SK-N-SH (cell line): ENCODE results near the gene WDR88. TPM values are rescaled to one million over a fixed set of nuclear protein-coding genes. Genes with fewer than 3 reads are reported as not detected.

Source experiments
- CTCF ChIA-PET: fragments of 300-600, 350-600 bp; formaldehyde crosslinking; extraction: SDS; loops from one replicate; lab custom pipeline; 2021; lab: Yijun Ruan, JAX
- POLR2A ChIA-PET: fragments of 350-600 bp; sonication (Branson Sonifier 250); formaldehyde crosslinking; extraction: SDS; loops from one replicate; lab custom pipeline; 2020; ENCODE audit warnings: antibody characterized with exemption, inconsistent platforms; lab: Yijun Ruan, JAX
- DNase-seq: peaks from one replicate; pipeline ENCODE4 v3.0.0; 2012
- H2AFZ ChIP-seq: fragments of 200-600 bp; sonication (generic); 2 replicates; pipeline ENCODE4 v1.8.1; 2016; ENCODE audit warnings: antibody characterized with exemption, mild to moderate bottlenecking, low read depth
- H3F3A ChIP-seq: fragments of 200-600 bp; sonication (generic); replicated peaks from 2 replicates; pipeline ENCODE3; 2016; ENCODE audit warnings: antibody characterized with exemption, mild to moderate bottlenecking; ENCODE audit not compliant: insufficient read depth
- H3K27ac ChIP-seq, 2 experiments: fragments of 200-500 bp in 1 of 2; fragments of 200-600 bp in 1 of 2; sonication (Bioruptor generic) in 1 of 2; sonication (generic), shearing (Covaris generic) in 1 of 2; 2 replicates each; pipeline versions ENCODE4 v1.5.1 to v1.6.1; 2014 to 2016; ENCODE audit warnings: low read depth in 2 of 2, inconsistent platforms in 1 of 2, low read length in 1 of 2, mild to moderate bottlenecking in 1 of 2, mixed read lengths in 1 of 2
- H3K27me3 ChIP-seq: fragments of 200-600 bp; sonication (generic), shearing (Covaris generic); 2 replicates; pipeline ENCODE4 v1.6.1; 2016; ENCODE audit warnings: mixed run types; ENCODE audit not compliant: insufficient read depth
- H3K36me3 ChIP-seq, 2 experiments: fragments of 200-500 bp in 1 of 2; fragments of 200-600 bp in 1 of 2; sonication (Bioruptor generic) in 1 of 2; sonication (generic) in 1 of 2; replicated peaks in 1 of 2; 2 replicates each; pipeline versions ENCODE3 to v1.5.1; 2014 to 2016; ENCODE audit warnings: low read length in 1 of 2, mild to moderate bottlenecking in 1 of 2; ENCODE audit not compliant: insufficient read depth in 2 of 2, control insufficient read depth in 1 of 2
- H3K4me1 ChIP-seq, 2 experiments: fragments of 200-500 bp in 1 of 2; fragments of 200-600 bp in 1 of 2; sonication (Bioruptor generic) in 1 of 2; sonication (generic), shearing (Covaris generic) in 1 of 2; 2 replicates each; pipeline versions ENCODE4 v1.5.1 to v1.6.1; 2014 to 2016; ENCODE audit warnings: low read depth in 1 of 2, low read length in 1 of 2, mixed run types in 1 of 2; ENCODE audit not compliant: insufficient read depth in 2 of 2, control insufficient read depth in 1 of 2
- H3K4me2 ChIP-seq: fragments of 200-600 bp; sonication (generic), shearing (Covaris generic); 2 replicates; pipeline ENCODE4 v1.6.1; 2017; ENCODE audit warnings: mixed run types
- H3K4me3 ChIP-seq, 2 experiments: fragments of 200-500 bp in 1 of 2; fragments of 200-600 bp in 1 of 2; sonication (Bioruptor generic) in 1 of 2; sonication (generic), shearing (Covaris generic) in 1 of 2; 2 replicates each; pipeline versions ENCODE4 v1.5.1 to v1.8.1; 2014 to 2016; ENCODE audit warnings: low read depth in 2 of 2, inconsistent platforms in 1 of 2, low read length in 1 of 2, mild to moderate bottlenecking in 1 of 2, mixed read lengths in 1 of 2, moderate library complexity in 1 of 2
- H3K79me2 ChIP-seq: fragments of 200-600 bp; sonication (generic); 2 replicates; pipeline ENCODE4 v1.8.1; 2017; ENCODE audit warnings: mild to moderate bottlenecking; ENCODE audit not compliant: insufficient read depth
- H3K9ac ChIP-seq: fragments of 200-600 bp; sonication (generic); 2 replicates; pipeline ENCODE4 v1.6.1; 2017; ENCODE audit warnings: mixed run types
- H3K9me2 ChIP-seq: fragments of 200-600 bp; sonication (generic); 2 replicates; pipeline ENCODE4 v1.6.1; 2017; ENCODE audit warnings: mixed run types
- H3K9me3 ChIP-seq: fragments of 200-600 bp; sonication (generic); 2 replicates; pipeline ENCODE4 v1.6.1; 2017; ENCODE audit warnings: mixed run types, mild to moderate bottlenecking, moderate library complexity
- H4K20me1 ChIP-seq: fragments of 200-600 bp; sonication (generic); 2 replicates; pipeline ENCODE4 v1.6.1; 2017; ENCODE audit warnings: mild to moderate bottlenecking, mixed run types; ENCODE audit not compliant: insufficient read depth
- CHD2 ChIP-seq: fragments of 150-350 bp; IDR thresholded peaks from 2 replicates; pipeline ENCODE4 v1.6.1; 2018; ENCODE audit warnings: low read length; ENCODE audit not compliant: partially characterized antibody
- CTCF ChIP-seq: fragments of 200-600 bp; sonication (generic); IDR thresholded peaks from 2 replicates; pipeline ENCODE4 v1.6.1; 2017; ENCODE audit warnings: antibody characterized with exemption, mild to moderate bottlenecking, moderate library complexity
- ELF1 ChIP-seq: IDR thresholded peaks from 2 replicates; pipeline ENCODE4 v1.4.0; 2012
- EP300 ChIP-seq, 2 experiments: IDR thresholded peaks; 2 replicates each; pipeline versions ENCODE4 v1.4.0 to v1.6.1; 2012; ENCODE audit warnings: borderline replicate concordance in 1 of 2, low read depth in 1 of 2, low read length in 1 of 2
- EZH2phosphoT487 ChIP-seq: fragments of 200-600 bp; sonication (generic); IDR thresholded peaks from 2 replicates; pipeline ENCODE4 v1.6.1; 2017; ENCODE audit warnings: low read depth, mixed run types, mild to moderate bottlenecking, antibody characterized with exemption, moderate library complexity, borderline replicate concordance
- FOSL2 ChIP-seq: IDR thresholded peaks from 2 replicates; pipeline ENCODE4 v1.4.0; 2012; ENCODE audit warnings: low read depth, mild to moderate bottlenecking, moderate library complexity, borderline replicate concordance
- FOXJ3 ChIP-seq: sonication (generic); formaldehyde crosslinking; IDR thresholded peaks from 2 replicates; pipeline ENCODE4 v1.5.1; 2020; ENCODE audit warnings: mild to moderate bottlenecking, missing genetic modification reagents
- GABPA ChIP-seq: IDR thresholded peaks from 2 replicates; pipeline ENCODE4 v1.4.0; 2012; ENCODE audit warnings: low read depth, mild to moderate bottlenecking
- IRF3 ChIP-seq: fragments of 150-350 bp; IDR thresholded peaks from 2 replicates; pipeline ENCODE4 v1.6.1; 2016; ENCODE audit warnings: mild to moderate bottlenecking, low read depth, low read length
- JUND ChIP-seq: IDR thresholded peaks from 2 replicates; pipeline ENCODE4 v1.4.0; 2012
- MXI1 ChIP-seq: IDR thresholded peaks from 2 replicates; pipeline ENCODE4 v1.6.1; 2012; ENCODE audit warnings: mild to moderate bottlenecking, low read depth, low read length, improper control_type of control experiment
- NFIC ChIP-seq: IDR thresholded peaks from 2 replicates; pipeline ENCODE4 v1.4.0; 2012; ENCODE audit warnings: borderline replicate concordance
- RAD21 ChIP-seq: IDR thresholded peaks from 2 replicates; pipeline ENCODE4 v1.6.1; 2012; ENCODE audit warnings: mild to moderate bottlenecking, low read length
- RCOR1 ChIP-seq: fragments of 150-350 bp; IDR thresholded peaks from 2 replicates; pipeline ENCODE4 v1.6.1; 2017; ENCODE audit warnings: antibody characterized with exemption, low read length
- REST ChIP-seq: IDR thresholded peaks from 2 replicates; pipeline ENCODE4 v1.6.1; 2012; ENCODE audit warnings: mild to moderate bottlenecking, low read depth, low read length, moderate library complexity
- RFX5 ChIP-seq: IDR thresholded peaks from 2 replicates; pipeline ENCODE4 v1.6.1; 2012; ENCODE audit warnings: mild to moderate bottlenecking, improper control_type of control experiment, low read length
- SIN3A ChIP-seq: IDR thresholded peaks from 2 replicates; pipeline ENCODE4 v1.6.1; 2012; ENCODE audit warnings: low read depth, mild to moderate bottlenecking, low read length, moderate library complexity, borderline replicate concordance
- TAF1 ChIP-seq: IDR thresholded peaks from 2 replicates; pipeline ENCODE4 v1.6.1; 2012; ENCODE audit warnings: low read depth, mild to moderate bottlenecking, low read length, moderate library complexity, borderline replicate concordance
- TCF12 ChIP-seq: IDR thresholded peaks from 2 replicates; pipeline ENCODE4 v1.4.0; 2012
- TEAD4 ChIP-seq: IDR thresholded peaks from 2 replicates; pipeline ENCODE4 v1.4.0; 2012; ENCODE audit warnings: mild to moderate bottlenecking, borderline replicate concordance; ENCODE audit not compliant: insufficient read depth
- USF1 ChIP-seq: IDR thresholded peaks from 2 replicates; pipeline ENCODE4 v1.4.0; 2012; ENCODE audit warnings: low read depth, borderline replicate concordance
- YY1 ChIP-seq: IDR thresholded peaks from 2 replicates; pipeline ENCODE4 v1.4.0; 2012; ENCODE audit warnings: low read depth, mild to moderate bottlenecking
- ZBTB33 ChIP-seq: IDR thresholded peaks from 2 replicates; pipeline ENCODE4 v1.4.0; 2012; ENCODE audit warnings: low read depth, borderline replicate concordance
- WGBS: methylation state at CpG from one replicate; pipeline ENCODE4 v1.1.6; 2017; ENCODE audit warnings: low lambda C conversion rate; 5-methylcytosine and 5-hydroxymethylcytosine counted together
- polyA plus RNA-seq, 3 experiments: library from polyadenylated mRNA; depleted of rRNA; stranded (reverse); fragments of >200 nt; gene quantifications; 2 replicates each; pipeline ENCODE4 v1.2.3, GENCODE V29; 2012
- TF ChIP-seq, protein P1 (sequence below): IDR thresholded peaks from 2 replicates; pipeline ENCODE4 v1.4.0; 2012; ENCODE audit warnings: low read depth

Gene WDR88
- polyA plus RNA-seq, 1 of the 3 experiments (the other 2 are of a cell fraction) = not detected

DNA sequence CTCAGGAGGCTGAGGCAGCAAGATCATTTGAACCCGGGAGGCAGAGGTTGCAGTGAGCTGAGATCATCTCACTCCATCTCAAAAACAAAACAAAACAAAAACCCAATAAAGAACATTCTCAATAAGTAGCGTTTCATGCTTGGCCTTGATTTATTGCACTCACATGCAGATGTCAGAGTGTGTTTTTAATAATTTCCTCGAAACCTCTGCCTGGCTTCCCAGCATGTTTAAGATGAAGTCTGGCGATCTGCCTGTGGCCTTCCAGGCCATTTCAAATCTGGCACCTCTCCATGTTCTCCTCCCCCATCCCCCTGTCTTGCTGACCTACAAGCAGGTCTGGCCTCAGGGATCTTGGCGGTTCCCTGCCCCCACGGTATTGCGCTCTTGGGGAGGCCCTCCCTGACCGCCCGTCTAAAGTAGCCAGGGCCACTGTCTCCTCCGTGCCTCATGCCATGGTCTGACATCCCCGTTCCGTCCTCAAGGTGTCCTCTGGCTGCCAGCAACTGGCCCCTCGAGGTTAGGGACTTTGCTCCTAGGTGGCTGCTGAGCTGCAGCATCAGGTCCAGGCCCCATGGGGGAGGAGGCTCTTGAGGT lies 1.6 kb downstream of the WDR88 start:
- peak; percentile 91 for DNase-seq
- H3K9ac ChIP-seq = no peak overlapping the region
- CTCF ChIA-PET = interaction anchor here (0.6 to 5.0 kb wide), 8 partner anchors 8 to 274 kb away, joined by 3 to 23 read pairs (median 4); no protein-coding TSS in a partner anchor
- H3K27me3 ChIP-seq = no peaks in the 10 kb centered on the region
- H3K79me2 ChIP-seq = no peaks in the 10 kb centered on the region
- peaks cover 0 to 4% of the 10 kb centered on the region in 2 experiments for H3K36me3 ChIP-seq
- H2AFZ ChIP-seq = no peak overlapping the region
- no peak overlapping the region for H3K4me2 ChIP-seq
- H3K4me3 ChIP-seq = no peak overlapping the region
- no peaks in the 10 kb centered on the region for H3F3A ChIP-seq
- POLR2A ChIA-PET = interaction anchor here (0.7 to 1.1 kb wide), 2 partner anchors 43 to 45 kb away, joined by 3 read pairs; no protein-coding TSS in a partner anchor
- 45% methylated on average over 12 of the region's 13 CpGs for WGBS
- no peaks in the 10 kb centered on the region for H3K9me3 ChIP-seq
- H3K9me2 ChIP-seq = no peaks in the 10 kb centered on the region
- peaks cover 0 to 10% of the 10 kb centered on the region in 2 experiments; a peak in 1 of 4 replicates for H3K4me1 ChIP-seq
- H4K20me1 ChIP-seq = no peaks in the 10 kb centered on the region
- peak overlapping the region in 1 of 2 experiments; percentile 79; a peak in 2 of 4 replicates for H3K27ac ChIP-seq
- TF ChIP-seq ZBTB33 = no peak
- TF ChIP-seq TCF12 = no peak
- TF ChIP-seq GABPA = no peak
- no peak for TF ChIP-seq IRF3
- TF ChIP-seq FOXJ3 (CRISPR knock-in tag) = peak; percentile 39; the same call in 1 of the 2 replicates
- peak; percentile 37 for TF ChIP-seq RAD21
- no peak; the same call in 1 of the 2 replicates for TF ChIP-seq NFIC
- TF ChIP-seq USF1 = no peak
- TF ChIP-seq, protein P1, sequence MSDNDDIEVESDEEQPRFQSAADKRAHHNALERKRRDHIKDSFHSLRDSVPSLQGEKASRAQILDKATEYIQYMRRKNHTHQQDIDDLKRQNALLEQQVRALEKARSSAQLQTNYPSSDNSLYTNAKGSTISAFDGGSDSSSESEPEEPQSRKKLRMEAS = no peak
- peak in 1 of 2 experiments; percentile 82; a peak in 2 of 4 replicates for TF ChIP-seq EP300 (IDR thresholded peaks at IDR 0.05; ENCODE audit: borderline replicate concordance in 1 of 2, low read depth in 1 of 2, low read length in 1 of 2)
- TF ChIP-seq REST = no peak
- TF ChIP-seq ELF1 = no peak
- peak; percentile 40; the same call in 1 of the 2 replicates for TF ChIP-seq MXI1
- TF ChIP-seq EZH2phosphoT487 = no peak
- no peak for TF ChIP-seq CTCF
- no peak for TF ChIP-seq TAF1
- no peak for TF ChIP-seq SIN3A
- no peak for TF ChIP-seq TEAD4
- no peak for TF ChIP-seq RFX5
- peak; percentile 76; the same call in 1 of the 2 replicates for TF ChIP-seq RCOR1
- TF ChIP-seq CHD2 = peak; percentile 95
- TF ChIP-seq YY1 = no peak
- TF ChIP-seq FOSL2 = no peak
- no peak for TF ChIP-seq JUND
